Eye (tissue), 1 donor: ENCODE results near the gene PTPN13.

Source experiments
- DNase-seq: peaks from one replicate; pipeline ENCODE4 v3.0.0-alpha.2; 2015

PTPN13 gene, protein sequence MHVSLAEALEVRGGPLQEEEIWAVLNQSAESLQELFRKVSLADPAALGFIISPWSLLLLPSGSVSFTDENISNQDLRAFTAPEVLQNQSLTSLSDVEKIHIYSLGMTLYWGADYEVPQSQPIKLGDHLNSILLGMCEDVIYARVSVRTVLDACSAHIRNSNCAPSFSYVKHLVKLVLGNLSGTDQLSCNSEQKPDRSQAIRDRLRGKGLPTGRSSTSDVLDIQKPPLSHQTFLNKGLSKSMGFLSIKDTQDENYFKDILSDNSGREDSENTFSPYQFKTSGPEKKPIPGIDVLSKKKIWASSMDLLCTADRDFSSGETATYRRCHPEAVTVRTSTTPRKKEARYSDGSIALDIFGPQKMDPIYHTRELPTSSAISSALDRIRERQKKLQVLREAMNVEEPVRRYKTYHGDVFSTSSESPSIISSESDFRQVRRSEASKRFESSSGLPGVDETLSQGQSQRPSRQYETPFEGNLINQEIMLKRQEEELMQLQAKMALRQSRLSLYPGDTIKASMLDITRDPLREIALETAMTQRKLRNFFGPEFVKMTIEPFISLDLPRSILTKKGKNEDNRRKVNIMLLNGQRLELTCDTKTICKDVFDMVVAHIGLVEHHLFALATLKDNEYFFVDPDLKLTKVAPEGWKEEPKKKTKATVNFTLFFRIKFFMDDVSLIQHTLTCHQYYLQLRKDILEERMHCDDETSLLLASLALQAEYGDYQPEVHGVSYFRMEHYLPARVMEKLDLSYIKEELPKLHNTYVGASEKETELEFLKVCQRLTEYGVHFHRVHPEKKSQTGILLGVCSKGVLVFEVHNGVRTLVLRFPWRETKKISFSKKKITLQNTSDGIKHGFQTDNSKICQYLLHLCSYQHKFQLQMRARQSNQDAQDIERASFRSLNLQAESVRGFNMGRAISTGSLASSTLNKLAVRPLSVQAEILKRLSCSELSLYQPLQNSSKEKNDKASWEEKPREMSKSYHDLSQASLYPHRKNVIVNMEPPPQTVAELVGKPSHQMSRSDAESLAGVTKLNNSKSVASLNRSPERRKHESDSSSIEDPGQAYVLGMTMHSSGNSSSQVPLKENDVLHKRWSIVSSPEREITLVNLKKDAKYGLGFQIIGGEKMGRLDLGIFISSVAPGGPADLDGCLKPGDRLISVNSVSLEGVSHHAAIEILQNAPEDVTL (N-terminal part only)

DNA sequence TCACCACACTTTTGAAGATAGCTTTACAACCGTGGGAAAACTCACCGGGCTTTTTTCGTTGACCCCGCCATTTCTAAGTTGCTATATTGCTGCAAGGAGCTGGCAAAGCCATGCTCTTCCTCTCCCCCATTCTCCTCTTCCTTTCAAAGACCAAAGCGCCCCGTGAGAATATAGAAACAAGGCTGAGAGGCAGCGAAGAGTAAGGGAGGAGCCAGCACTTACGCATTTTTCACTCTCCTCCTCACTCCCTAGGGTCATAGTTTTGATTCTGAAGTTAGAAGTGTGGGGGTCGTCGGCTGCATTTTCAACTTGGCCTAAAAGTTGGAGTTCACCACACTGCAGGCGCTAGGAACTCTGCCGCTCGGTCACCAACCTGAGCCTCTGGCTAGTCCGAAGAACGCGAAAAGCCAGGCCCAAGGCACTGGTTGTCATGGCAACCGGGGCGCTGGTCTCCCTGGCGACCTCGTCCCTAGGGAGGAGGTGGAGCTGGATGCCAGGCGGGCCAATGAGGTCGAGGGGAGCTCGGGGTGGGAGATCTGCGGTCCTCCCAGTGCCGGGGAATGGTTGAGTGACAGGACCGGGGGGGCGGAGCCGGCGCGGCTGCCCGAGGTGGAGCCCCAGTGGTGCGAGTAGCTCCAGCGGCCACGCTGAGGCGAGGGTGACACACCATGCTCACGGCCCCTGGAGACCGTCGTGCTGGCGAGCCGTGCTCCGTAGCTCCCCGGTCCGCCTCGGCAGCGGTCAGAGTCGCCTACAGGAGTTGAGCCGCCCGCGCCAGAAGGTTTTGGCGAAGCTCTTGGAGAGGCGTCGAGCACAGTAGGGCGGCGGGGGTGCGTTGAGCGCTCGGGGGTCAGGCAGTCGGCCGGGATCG, at the start of gene PTPN13:
Gene PTPN13, plus strand, starts transcription at position 628 of the 871 bp plus-strand sequence. CDS start 40,942 bp downstream, outside the sequence.
- DNase-seq, result peak; percentile 99

DNA sequence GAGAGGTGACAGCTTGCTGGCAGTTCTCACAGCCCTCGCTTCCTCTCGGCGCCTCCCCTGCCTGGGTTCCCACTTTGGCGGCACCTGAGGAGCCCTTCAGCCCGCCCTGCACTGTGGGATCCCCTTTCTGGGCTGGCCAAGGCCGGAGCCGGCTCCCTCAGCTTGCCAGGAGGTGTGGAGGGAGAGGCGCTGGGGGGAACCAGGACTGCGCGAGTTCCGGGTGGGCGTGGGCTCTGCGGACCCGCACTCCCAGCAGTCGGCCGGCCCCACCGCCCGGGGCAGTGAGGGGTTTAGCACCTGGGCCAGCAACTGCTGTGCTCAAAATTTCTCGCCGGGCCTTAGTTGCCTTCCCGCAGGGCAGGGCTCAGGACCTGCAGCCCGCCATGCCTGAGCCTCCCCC, 47.0 kb upstream of the PTPN13 start:
- DNase-seq, result no peak

DNA sequence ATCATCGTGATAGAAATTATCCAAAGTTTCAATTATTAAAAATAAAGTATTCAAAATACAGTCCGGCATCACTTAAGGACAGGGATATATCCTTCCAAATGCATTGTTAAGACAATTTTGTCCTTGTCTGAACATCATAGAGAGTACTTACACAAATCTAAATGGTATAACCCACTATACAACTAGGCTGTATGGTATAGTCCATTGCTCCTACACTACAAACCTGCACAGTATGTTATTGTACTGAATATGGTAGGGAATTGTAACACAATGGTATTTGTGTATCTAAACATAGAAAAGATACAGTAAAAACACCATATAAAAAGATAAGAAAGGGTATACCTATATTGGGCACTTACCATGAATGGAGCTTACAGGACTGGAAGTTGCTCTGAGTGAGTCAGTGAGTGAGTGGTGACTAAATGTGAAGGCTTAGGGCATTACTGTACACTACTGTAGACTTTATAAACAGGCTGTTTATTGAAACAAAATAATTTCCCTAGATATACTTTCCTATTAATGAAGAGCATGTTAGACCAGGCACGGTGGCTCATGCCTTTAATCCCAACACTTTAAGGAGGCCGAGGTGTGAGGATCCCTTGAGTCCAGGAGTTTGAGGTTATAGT, 44.8 kb upstream of the PTPN13 start:
- DNase-seq, result no peak

DNA sequence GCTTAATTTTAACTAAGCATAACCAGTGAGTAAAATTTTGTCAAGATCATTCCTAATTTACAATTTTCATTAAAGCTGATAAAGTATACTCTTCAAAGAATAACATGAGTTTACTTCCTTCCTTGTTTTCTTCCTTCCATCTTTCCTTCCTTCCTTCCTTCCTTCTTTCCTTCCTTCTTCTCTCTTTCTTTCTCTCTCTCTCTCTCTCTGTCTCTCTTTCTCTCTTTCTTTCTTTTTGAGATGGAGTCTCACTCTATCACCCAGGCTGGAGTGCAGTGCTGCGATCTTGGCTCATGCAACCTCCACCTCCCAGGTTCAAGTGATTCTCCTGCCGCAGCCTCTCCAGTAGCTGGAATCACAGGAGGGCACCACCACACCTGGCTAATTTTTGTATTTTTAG, 42.7 kb upstream of the PTPN13 start:
- DNase-seq, result no peak

DNA sequence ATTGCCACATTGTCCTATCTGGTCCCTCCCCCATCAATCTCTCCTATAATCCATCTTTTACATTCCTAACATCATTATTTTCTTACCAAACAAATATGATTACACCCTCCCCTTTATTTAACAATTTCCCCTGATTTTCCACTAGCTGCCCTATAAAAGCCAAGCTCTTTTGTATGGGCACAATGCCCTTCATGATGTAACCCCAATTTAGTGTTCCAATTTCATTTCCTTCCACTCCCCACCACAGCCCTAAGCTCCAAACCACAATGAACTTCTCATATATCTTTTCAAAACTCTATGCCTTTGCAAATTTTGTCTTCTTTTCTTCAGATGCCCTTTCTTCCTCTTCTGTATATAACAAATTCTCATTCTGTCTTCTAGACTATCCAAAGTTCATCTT, 39.5 kb upstream of the PTPN13 start:
- DNase-seq, result no peak

DNA sequence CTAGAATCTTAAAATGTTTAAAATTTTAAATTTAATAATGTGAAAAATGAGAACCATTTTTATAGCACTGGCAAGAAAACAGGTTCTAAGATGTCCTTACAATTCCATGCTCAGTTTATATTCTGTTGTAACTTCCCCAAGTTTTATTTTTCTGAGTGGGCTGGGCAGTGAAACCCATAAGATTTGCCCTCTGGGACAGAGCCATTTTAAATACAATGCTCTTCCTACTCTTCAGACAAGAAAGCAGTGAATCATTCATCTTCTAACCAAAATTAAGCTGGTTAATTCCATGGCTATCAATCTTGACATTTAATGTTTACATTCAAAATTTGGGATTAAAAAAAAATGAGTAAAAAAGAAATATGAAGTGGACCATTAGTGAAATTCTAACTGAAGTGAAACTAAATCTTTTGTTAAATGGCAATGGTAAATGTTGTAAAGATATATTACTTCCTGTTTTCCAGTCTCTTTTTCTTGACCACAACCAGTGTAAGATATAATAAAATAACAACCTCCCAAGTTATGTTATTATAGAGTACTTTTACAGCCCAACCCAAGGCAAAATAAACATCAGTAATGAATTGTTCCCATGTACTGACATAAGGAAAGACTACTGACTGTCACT, 37.2 kb upstream of the PTPN13 start:
- no peak for DNase-seq

DNA sequence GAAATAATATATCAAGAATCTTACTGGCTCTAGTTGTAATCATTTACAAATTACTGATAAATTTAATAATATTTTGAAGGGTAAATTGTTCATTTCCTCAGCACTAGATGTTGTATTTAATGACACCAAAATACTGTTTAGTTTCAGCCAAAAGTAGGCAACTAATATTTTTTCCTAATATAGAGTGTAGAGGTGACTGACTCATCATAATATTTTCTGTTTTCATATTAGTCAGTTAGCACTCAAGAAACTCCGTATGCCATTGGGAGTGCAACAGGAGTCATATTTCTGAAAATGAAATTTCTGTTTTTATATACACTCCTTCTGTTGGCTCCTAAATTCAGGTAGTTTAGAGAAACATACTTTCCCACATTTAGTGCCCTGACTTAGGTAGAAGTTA, 36.6 kb upstream of the PTPN13 start:
- no peak for DNase-seq

DNA sequence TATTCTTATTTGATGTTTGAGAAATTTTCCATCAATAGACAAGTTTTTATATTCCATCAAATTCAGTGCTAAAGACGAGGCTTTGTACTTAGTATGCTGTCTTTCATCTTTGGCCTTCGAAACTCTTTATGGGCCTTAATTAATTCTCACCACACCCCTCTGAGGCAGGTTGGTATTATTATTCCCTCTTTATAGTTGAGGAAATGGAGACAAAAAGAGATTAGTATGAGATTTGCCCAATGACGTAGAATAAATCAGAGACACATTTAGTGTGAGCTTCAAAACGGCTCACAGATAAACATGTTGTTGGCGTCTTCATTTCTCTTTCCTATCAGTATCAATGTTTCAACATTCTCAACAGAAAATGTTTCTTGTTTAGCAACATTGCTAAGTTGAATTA, 35.9 kb upstream of the PTPN13 start:
- no peak for DNase-seq

DNA sequence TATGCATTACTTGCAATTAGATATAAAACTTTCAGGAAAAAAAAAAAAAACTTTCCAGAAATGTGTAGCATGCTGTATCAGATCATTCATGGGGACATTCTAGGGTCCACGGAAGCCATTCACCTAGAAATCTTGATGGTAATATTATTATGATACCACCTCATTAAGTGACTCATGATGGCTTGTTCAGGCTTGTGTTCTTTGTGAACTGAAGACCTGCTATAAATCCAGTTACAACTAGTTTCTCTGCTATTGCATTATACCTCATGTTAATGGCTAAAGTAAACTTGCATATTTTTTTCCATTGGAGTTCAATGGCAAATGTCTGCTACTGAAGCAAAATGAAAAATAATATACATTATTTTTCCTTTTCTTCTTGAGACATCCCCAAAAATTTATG, 35.3 kb upstream of the PTPN13 start:
- no peak for DNase-seq

DNA sequence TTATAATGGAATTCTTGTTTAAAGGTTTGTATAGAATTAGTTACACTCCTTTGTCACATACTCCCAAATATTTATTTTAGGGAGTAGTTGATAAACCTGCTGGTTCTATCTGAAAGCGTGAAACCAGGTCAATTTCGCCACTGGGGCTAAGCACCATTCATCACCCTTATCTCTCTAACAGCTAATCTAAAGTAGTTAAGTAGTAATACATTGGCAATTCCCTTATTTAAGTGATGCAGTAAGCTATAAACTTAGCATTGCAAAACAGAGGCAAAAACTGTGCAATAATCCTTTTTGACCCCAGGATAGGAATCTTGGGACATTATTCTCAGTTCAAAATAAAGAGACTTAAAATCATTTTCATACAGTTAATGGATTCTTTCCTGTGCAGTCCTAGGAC, 33.7 kb upstream of the PTPN13 start:
- no peak for DNase-seq

DNA sequence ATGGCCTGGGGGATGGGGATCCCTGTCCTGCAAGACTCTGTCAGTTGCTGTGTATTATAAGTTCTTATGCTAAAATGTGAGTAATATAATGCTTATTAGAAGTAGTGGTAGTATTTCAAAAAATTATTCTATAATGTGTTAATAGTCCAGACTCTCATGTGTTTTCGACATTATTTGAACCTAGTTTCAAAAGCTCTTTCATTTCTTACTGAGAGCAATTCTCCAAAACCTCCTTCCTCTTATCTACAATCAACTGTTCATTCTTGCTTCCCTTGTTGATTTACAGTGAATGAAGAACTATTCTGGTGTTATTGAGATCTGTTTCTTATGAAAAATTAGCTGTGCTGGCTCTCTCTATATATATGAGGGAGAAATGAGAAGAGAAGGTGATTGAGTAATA, 32.9 kb upstream of the PTPN13 start:
- no peak for DNase-seq

DNA sequence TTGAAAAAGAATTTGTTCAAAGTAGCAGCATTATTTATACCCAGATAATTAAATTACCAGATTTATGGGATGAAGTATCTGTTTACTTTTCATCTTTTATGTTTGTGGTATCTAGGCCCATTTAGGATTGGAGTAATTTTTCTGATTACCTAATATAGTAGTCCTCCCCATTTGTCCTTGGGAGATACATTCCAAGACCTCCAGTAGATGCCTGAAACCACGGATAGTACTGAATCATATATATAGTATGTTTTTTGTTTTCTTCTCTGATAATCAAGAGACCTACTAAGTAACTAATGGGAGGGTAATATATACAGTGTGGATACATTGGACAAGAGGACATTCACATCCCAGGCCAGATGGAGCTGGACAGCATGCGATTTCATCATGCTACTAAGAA, 30.7 kb upstream of the PTPN13 start:
- no peak for DNase-seq

DNA sequence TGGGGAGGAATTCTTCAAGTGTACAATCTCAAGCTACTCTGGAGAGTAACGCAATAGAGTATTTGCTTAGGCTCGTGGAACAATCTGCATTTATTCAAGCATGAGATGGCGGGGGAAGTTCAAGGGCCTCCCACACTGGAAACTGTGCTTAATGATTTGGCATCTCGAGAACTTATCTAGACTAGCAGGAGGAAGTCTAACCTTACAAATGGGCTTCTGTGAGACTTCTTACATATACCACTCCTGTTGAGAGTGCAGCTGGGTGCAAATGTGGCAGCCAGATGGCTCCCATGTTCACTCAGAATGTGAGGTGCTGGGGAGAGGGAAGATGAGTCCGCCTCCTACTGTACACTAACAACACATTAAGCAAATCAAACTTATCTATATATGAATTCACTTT, 29.3 kb upstream of the PTPN13 start:
- DNase-seq, result no peak

DNA sequence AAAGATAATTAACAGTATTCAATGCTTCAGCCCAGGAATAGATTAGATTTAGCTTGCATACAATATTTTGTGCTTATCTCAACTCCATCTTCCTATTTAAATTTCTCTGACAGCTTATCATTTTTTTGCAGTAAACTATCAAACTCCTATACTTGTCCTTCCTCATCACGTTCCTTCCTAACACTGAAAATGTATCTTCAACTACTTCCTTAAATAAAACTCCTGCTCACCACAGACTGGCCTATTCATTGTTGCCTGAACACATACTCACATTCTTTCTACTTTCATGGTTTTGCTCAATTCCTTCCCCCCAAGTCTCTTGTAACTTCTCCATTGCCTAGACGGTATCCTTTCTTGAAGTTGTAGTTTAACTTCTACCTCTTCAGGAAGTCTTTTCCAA, 28.5 kb upstream of the PTPN13 start:
- no peak for DNase-seq

DNA sequence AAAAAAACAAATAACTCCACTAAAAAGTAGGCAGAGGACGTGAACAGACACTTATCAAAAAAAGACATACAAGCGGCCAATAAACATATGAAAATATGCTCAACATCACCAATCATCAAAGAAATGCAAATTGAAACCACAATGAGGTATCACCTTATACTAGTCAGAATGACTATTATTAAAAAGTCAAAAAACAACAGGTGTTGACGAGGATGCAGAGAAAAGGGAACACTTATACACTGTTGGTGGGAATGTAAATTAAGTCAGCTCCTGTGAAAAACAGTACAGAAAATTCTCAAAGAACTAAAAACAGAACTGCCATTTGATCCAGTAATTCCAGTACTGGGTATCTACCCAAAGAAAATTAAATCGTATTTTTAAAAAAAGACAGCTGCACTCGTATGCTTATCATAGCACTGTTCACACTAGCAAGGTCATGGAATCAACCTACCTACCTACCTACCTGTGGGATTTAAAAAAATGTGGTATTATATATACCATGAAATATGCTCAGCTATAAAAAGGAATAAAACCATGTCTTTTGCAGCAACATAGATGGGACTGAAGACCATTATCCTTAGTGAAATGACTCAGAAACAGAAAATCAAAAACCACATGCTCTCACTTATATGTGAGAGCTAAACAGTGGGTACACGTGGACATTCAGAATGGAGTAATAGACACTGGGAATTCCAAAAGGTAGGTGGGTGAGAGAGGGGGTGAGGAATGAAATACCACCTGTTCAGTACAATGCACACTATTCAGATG, 24.8 kb upstream of the PTPN13 start:
- no peak for DNase-seq

DNA sequence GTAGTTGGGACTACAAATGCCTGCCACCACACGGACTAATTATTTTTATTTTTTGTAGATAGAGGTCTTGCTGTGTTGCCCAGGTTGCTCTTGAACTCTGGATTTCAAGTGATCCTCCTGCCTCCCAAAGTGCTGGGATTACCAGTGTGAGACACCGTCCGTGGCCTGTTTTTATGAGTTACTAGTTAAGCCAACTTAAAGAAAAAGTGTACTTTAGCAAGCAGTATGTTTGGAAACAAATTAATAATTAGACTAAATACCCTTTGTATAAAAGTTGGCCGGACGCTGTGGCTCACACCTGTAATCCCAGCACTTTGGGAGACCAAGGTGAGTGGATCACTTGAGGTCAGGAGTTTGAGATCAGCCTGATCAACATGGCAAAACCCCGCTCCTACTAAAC, 14.2 kb upstream of the PTPN13 start:
- DNase-seq, result no peak

DNA sequence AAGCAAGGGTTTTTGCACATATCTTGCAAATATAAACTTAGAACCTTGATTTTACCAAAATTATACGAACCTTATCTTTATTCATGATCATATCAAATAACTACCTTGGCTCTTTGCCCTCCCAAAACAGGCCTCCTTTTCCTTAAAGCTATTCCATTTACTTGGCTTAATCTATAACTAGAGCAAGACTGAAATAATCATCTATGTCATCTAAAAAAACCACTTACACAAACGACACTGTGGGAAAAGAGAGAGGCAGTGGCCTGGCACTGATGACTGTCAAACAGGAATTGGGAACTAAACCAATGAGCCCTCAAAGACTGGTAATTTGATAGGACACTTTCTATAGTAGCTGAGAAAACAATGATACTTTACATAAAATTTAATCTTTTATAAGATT, 11.7 kb upstream of the PTPN13 start:
- DNase-seq, result peak; percentile 27

DNA sequence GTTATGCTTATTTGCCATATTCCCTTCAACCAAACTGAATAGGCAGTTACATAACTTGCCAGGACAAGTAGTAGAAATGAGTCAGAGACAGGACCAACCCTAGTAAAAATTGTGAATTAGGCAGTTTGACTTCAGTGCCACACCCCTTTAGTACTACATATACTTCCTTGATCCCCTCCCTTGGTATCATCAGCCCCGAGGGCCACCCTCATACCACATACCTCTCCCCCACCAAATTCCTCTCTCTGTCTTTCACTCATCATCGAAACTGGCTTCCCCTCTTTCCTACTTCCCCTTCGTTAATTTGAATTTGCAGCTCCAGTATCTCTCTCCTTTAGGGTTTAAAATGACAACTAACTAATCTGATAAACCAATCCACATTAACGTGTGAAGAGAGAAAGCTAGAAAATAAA, 7.9 kb upstream of the PTPN13 start:
- DNase-seq, result peak; percentile 6

DNA sequence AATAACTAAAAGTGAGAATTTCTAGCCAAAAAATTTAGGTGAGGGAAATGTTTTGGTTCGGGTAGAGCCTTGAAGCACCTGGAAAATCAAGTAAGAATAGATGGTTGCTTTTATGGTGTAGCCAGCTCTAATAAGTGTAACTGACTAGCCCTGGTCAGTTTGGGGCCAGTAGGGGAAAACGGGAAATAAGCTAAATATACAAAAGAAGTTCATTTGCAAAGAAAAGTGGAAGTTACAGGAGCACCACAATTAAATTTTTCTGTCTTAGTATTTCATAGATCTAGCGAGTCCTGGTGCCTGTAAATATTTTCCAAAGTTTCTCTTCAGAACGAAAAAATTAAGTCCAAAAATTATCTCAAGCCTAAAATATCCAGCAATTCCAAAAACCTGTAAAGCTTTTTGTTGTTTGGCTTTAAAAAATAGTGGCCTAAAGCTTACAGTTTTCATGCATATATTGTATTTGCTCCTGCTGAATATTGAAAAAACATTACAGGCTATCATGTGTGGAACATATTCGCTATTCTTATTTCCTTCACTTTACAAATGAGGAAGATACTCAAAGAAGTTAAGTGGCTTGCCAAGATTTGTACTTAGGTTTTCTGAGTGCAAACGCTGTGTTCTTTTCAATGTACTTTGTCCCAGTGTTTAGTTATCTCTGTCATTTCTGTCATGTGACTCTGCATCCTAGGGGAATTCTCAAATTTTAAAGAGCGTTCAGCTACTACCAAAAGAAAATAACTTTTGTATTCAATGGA, 7.3 kb upstream of the PTPN13 start:
- DNase-seq, result peak; percentile 13
